IPS-15b (cell line): ENCODE data around the gene PTPRT.

Source experiments
- H3K27me3 ChIP-seq: one replicate; pipeline ENCODE4 v1.6.1; 2013; ENCODE audit warnings: low read length; ENCODE audit not compliant: control insufficient read depth, insufficient read depth
- H3K36me3 ChIP-seq: one replicate; pipeline ENCODE4 v1.6.1; 2013; ENCODE audit warnings: low read length; ENCODE audit not compliant: control insufficient read depth, insufficient read depth
- H3K4me1 ChIP-seq: one replicate; pipeline ENCODE4 v1.6.1; 2013; ENCODE audit warnings: mild to moderate bottlenecking, low read length; ENCODE audit not compliant: control insufficient read depth, insufficient read depth
- H3K4me3 ChIP-seq: one replicate; pipeline ENCODE4 v1.5.1; 2013; ENCODE audit warnings: low read depth, low read length
- H3K9ac ChIP-seq: one replicate; pipeline ENCODE4 v1.6.1; 2013; ENCODE audit warnings: low read depth, mild to moderate bottlenecking, low read length
- H3K9me3 ChIP-seq: one replicate; pipeline ENCODE4 v1.6.1; 2013; ENCODE audit warnings: mild to moderate bottlenecking, low read length; ENCODE audit not compliant: control insufficient read depth, insufficient read depth

The PTPRT gene

GRCh38 chr20:43189554-43190331 is at the start of gene PTPRT:
PTPRT (minus strand) TSS chr20:43189906; CDS start chr20:43189733, 173 bp downstream.
- Histone ChIP-seq H3K27me3 (peaks cover 48% of the 10 kb centered on the region), H3K9me3 (no peaks in the 10 kb centered on the region), H3K4me3 (peak within 1 kb of the TSS; percentile 58), H3K4me1 (peaks cover 3% of the 10 kb centered on the region), H3K36me3 (no peaks in the 10 kb centered on the region), H3K9ac (no peak within 1 kb of the TSS)

DNA sequence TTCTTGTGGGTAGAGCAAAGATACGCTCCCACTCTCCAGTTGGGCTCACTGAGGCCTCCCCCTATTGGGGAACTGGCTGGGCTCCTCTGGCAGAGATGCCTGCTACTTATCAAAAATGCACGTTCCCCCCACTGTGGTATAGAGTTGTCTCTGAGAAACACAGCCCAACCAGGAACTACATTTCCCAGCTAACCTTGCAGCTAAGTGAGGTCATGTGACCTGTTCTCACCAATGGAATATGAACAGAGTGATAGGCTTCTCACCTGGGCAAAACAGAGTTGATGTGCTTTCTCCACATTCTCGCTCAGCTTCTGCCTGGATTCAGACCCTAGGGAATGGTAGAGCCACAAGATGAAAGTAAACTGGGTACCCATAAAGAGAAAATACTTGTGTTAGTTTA is 49.1 kb upstream of the PTPRT start:
- Histone ChIP-seq H3K27me3 (peaks cover 9% of the 10 kb centered on the region), H3K4me3 (no peak overlapping the region), H3K36me3 (no peaks in the 10 kb centered on the region), H3K9me3 (no peaks in the 10 kb centered on the region), H3K4me1 (peaks cover 4% of the 10 kb centered on the region), H3K9ac (no peak overlapping the region)

GRCh38 chr20:43238266-43238665 is 48.6 kb upstream of the PTPRT start:
- H3K27me3 ChIP-seq: peaks cover 9% of the 10 kb centered on the region
- no peaks in the 10 kb centered on the region for H3K36me3 ChIP-seq
- H3K4me1 ChIP-seq: peaks cover 4% of the 10 kb centered on the region
- no peak overlapping the region for H3K9ac ChIP-seq
- H3K4me3 ChIP-seq: no peak overlapping the region
- no peaks in the 10 kb centered on the region for H3K9me3 ChIP-seq

- H3K27me3 ChIP-seq: peaks cover 9% of the 10 kb centered on the region
- H3K36me3 ChIP-seq: no peaks in the 10 kb centered on the region
- H3K4me1 ChIP-seq: peaks cover 4% of the 10 kb centered on the region
- no peaks in the 10 kb centered on the region for H3K9me3 ChIP-seq
- no peak overlapping the region for H3K9ac ChIP-seq
- H3K4me3 ChIP-seq: no peak overlapping the region
Observed at GRCh38 chr20:43237651-43238168, 48.0 kb upstream of the PTPRT start.

- Histone ChIP-seq H3K4me3 (no peak overlapping the region), H3K27me3 (peaks cover 9% of the 10 kb centered on the region), H3K9me3 (no peaks in the 10 kb centered on the region), H3K4me1 (peaks cover 6% of the 10 kb centered on the region), H3K9ac (no peak overlapping the region), H3K36me3 (no peaks in the 10 kb centered on the region)
Observed at GRCh38 chr20:43235998-43236397, 46.3 kb upstream of the PTPRT start.

- Histone ChIP-seq H3K4me1 (peaks cover 2% of the 10 kb centered on the region), H3K4me3 (no peak overlapping the region)
Observed at GRCh38 chr20:43231829-43232228, 42.1 kb upstream of the PTPRT start.

GRCh38 chr20:43229696-43230095 is 40.0 kb upstream of the PTPRT start:
- Histone ChIP-seq H3K9ac (no peak overlapping the region), H3K9me3 (no peaks in the 10 kb centered on the region), H3K36me3 (no peaks in the 10 kb centered on the region), H3K27me3 (no peaks in the 10 kb centered on the region), H3K4me3 (no peak overlapping the region), H3K4me1 (peaks cover 2% of the 10 kb centered on the region)

More at GRCh38 chr20:43231829-43232228, 42.1 kb upstream of the PTPRT start:
- Histone ChIP-seq H3K36me3 (no peaks in the 10 kb centered on the region), H3K27me3 (peaks cover 3% of the 10 kb centered on the region), H3K9me3 (no peaks in the 10 kb centered on the region), H3K9ac (no peak overlapping the region)

DNA sequence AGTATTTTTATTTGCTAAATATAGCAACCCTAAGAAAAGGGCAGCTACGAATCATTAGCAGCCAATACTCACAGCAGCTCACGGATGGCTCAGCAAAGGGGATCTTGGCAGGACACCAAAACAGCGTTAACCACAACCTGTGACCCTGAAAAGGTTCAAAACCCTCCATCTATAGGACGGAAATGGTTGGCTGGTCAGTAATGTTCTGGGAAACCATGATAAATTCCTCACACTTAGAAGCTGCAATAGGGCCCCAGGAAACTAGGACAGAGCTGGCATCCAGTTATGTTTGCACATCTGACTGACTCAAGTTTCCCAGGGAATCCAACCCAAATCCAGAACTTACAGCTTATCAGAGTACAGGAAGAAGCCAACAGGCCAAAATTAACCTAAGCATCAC is 30.9 kb upstream of the PTPRT start:
- Histone ChIP-seq H3K4me1 (no peaks in the 10 kb centered on the region), H3K27me3 (no peaks in the 10 kb centered on the region), H3K9ac (no peak overlapping the region), H3K4me3 (no peak overlapping the region), H3K36me3 (no peaks in the 10 kb centered on the region), H3K9me3 (no peaks in the 10 kb centered on the region)

DNA sequence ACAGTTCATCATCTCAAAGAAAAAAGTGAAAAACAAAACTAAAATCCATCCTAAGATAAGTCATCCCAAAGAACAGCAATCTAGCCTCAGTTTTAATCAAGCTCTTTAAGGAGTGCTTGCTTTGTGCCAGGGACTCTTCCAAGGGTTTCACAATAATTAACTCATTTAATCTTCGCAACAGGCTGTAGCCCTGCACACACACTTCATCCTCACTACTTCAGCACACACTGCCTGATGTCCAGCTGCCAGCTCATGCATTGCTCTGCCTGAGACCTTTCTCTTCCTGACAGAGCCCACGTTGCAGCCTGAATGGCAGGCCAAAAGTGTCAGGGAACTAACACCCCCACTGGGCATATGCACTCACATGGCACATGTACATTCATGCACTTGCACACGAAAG is 21.2 kb upstream of the PTPRT start:
- Histone ChIP-seq H3K4me1 (no peaks in the 10 kb centered on the region), H3K36me3 (no peaks in the 10 kb centered on the region), H3K4me3 (no peak overlapping the region), H3K27me3 (no peaks in the 10 kb centered on the region), H3K9ac (no peak overlapping the region), H3K9me3 (no peaks in the 10 kb centered on the region)

GRCh38 chr20:43209831-43210230 is 20.1 kb upstream of the PTPRT start:
- Histone ChIP-seq H3K36me3 (no peaks in the 10 kb centered on the region), H3K4me1 (no peaks in the 10 kb centered on the region), H3K9me3 (no peaks in the 10 kb centered on the region), H3K4me3 (no peak overlapping the region), H3K27me3 (no peaks in the 10 kb centered on the region), H3K9ac (no peak overlapping the region)

- H3K9ac ChIP-seq: no peak overlapping the region
- H3K36me3 ChIP-seq: no peaks in the 10 kb centered on the region
- no peak overlapping the region for H3K4me3 ChIP-seq
- no peaks in the 10 kb centered on the region for H3K9me3 ChIP-seq
- no peaks in the 10 kb centered on the region for H3K27me3 ChIP-seq
- H3K4me1 ChIP-seq: no peaks in the 10 kb centered on the region
Observed at GRCh38 chr20:43205699-43206098, 16.0 kb upstream of the PTPRT start.

- Histone ChIP-seq H3K9me3 (no peaks in the 10 kb centered on the region), H3K4me3 (no peak overlapping the region), H3K4me1 (no peaks in the 10 kb centered on the region), H3K36me3 (no peaks in the 10 kb centered on the region), H3K9ac (no peak overlapping the region), H3K27me3 (peaks cover 13% of the 10 kb centered on the region)
Observed at GRCh38 chr20:43202100-43202499, 12.4 kb upstream of the PTPRT start.
